K562 (cell line): ENCODE measurements around the gene ANKH. TPM values are rescaled to one million over a fixed set of nuclear protein-coding genes. Genes with fewer than 3 reads are reported as not detected.

Source experiments
- BHLHE40 ChIP-seq: IDR thresholded peaks from 2 replicates; pipeline ENCODE4 v1.6.1; 2011; ENCODE audit warnings: low read length, improper control_type of control experiment
- CXXC5 ChIP-seq: fragments of 250-450 bp; sonication (Bioruptor Pico); IDR thresholded peaks from 2 replicates; pipeline ENCODE4 v1.8.0; 2022; ENCODE audit warnings: inconsistent platforms, mild to moderate bottlenecking, moderate library complexity
- E2F3 ChIP-seq: fragments of 250-450 bp; sonication (Bioruptor Pico); IDR thresholded peaks from 2 replicates; pipeline ENCODE4 v1.4.0; 2020; ENCODE audit warnings: mild to moderate bottlenecking
- JUN ChIP-seq, 2 experiments: sonication (generic) in 1 of 2; formaldehyde crosslinking in 1 of 2; IDR thresholded peaks; 2 replicates each; pipeline versions ENCODE4 v1.6.1 to v1.8.0; 2012 to 2022; ENCODE audit warnings: borderline replicate concordance in 2 of 2, mild to moderate bottlenecking in 2 of 2, improper control_type of control experiment in 1 of 2, low read depth in 1 of 2, low read length in 1 of 2, missing genetic modification reagents in 1 of 2
- KLF13 ChIP-seq: fragments of 450-650 bp; IDR thresholded peaks from 2 replicates; pipeline ENCODE4 v1.6.1; 2016; ENCODE audit warnings: missing genetic modification characterization, low read depth, mild to moderate bottlenecking, missing compliant biosample characterization, moderate library complexity, borderline replicate concordance
- MEF2D ChIP-seq: conservative IDR thresholded peaks from 2 replicates; pipeline ENCODE4 v1.6.1; 2016; ENCODE audit warnings: low read depth, missing genetic modification characterization, missing compliant biosample characterization
- MTA3 ChIP-seq: fragments of 450-650 bp; formaldehyde crosslinking; IDR thresholded peaks from 2 replicates; pipeline ENCODE4 v1.6.1; 2017; ENCODE audit warnings: mild to moderate bottlenecking, borderline replicate concordance
- NCOR1 ChIP-seq: fragments of 450-650 bp; IDR thresholded peaks from 2 replicates; pipeline ENCODE4 v1.6.1; 2016; ENCODE audit warnings: mild to moderate bottlenecking, moderate library complexity
- POLR2AphosphoS5 ChIP-seq: IDR thresholded peaks from 2 replicates; pipeline ENCODE4 v1.6.1; 2011; ENCODE audit warnings: mild to moderate bottlenecking, low read depth, low read length, moderate library complexity; ENCODE audit not compliant: control insufficient read depth, insufficient read depth
- RNF2 ChIP-seq: sonication (generic); IDR thresholded peaks from 2 replicates; pipeline ENCODE4 v1.6.1; 2016
- TBL1XR1 ChIP-seq, 2 experiments: IDR thresholded peaks; 2 replicates each; pipeline ENCODE4 v1.6.1; 2012; ENCODE audit warnings: improper control_type of control experiment in 2 of 2, low read length in 2 of 2, mild to moderate bottlenecking in 1 of 2
- THAP7 ChIP-seq: fragments of 250-450 bp; sonication (Bioruptor Pico); IDR thresholded peaks from 2 replicates; pipeline ENCODE4 v1.5.0; 2021
- ZBTB5 ChIP-seq: fragments of 450-650 bp; IDR thresholded peaks from 2 replicates; pipeline ENCODE4 v1.6.1; 2017; ENCODE audit warnings: antibody characterized with exemption
- ZNF143 ChIP-seq: sonication (generic); formaldehyde crosslinking; IDR thresholded peaks from 2 replicates; pipeline ENCODE4 v1.9.0; 2022; ENCODE audit warnings: mild to moderate bottlenecking, missing genetic modification reagents
- ZNF407 ChIP-seq: fragments of 450-650 bp; IDR thresholded peaks from 2 replicates; pipeline ENCODE4 v1.6.1; 2016; ENCODE audit warnings: low read depth
- polyA plus RNA-seq, 8 experiments: library from polyadenylated mRNA; depleted of rRNA in 4 of 8; stranded (reverse) in 5 of 8; unstranded in 3 of 8; fragments of >200 nt; fragmentation: Nextera tagmentation in 2 of 8; fragmentation: Illumina TruSeq in 1 of 8; extraction: Ambion mirVana in 2 of 8; extraction: Trizol in 1 of 8; gene quantifications; 2 replicates each; pipeline versions ENCODE4 v1.2.1 to v1.2.3, GENCODE V29; 2011 to 2014; ENCODE audit warnings: inconsistent platforms in 1 of 8, missing spikeins in 1 of 8
- total RNA-seq, 7 experiments: library from RNA; depleted of rRNA in 6 of 7; stranded (reverse); fragments of >200 nt in 6 of 7; fragmentation: Illumina TruSeq in 2 of 7; extraction: Trizol in 2 of 7; gene quantifications; 2 replicates each; pipeline versions ENCODE4 v1.2.1 to v1.2.3, GENCODE V29; 2011 to 2021; ENCODE audit warnings: low replicate concordance in 1 of 7

Gene ANKH
- total and polyA plus RNA-seq, 9 of the 15 experiments (the other 6 are each of a cell fraction or from before 2014, with no cell fraction given): 0.79 to 12.2 (median 4.5) TPM

- peak; percentile 98 for TF ChIP-seq CXXC5 (CRISPR knock-in tag)
- 0 out of 2 replicates have a peak, but pooled peaks have one; percentile 70 for TF ChIP-seq THAP7 (CRISPR knock-in tag)
- TF ChIP-seq MEF2D: no peak
- TF ChIP-seq POLR2AphosphoS5: peak; percentile 78
- peak; percentile 88 for TF ChIP-seq E2F3 (CRISPR knock-in tag)
- no peak for TF ChIP-seq ZNF143 (CRISPR knock-in tag)
- peak; percentile 75; the same call in 1 of the 2 replicates for TF ChIP-seq MTA3
- 0 out of 2 replicates have a peak, but pooled peaks have one; percentile 18 for TF ChIP-seq JUN (IDR thresholded peaks at IDR 0.05; ENCODE audit: borderline replicate concordance, low read depth, low read length)
- no peak for TF ChIP-seq JUN (CRISPR knock-in tag; IDR thresholded peaks at IDR 0.05; ENCODE audit: borderline replicate concordance)
- no peak for TF ChIP-seq NCOR1
- peak in 1 of 2 experiments; percentile 54; a peak in 2 of 4 replicates for TF ChIP-seq TBL1XR1 (IDR thresholded peaks at IDR 0.05; ENCODE audit: low read length in 2 of 2)
- TF ChIP-seq ZNF407: no peak
- no peak for TF ChIP-seq ZBTB5
- TF ChIP-seq RNF2: peak; percentile 67; the same call in 1 of the 2 replicates
- TF ChIP-seq BHLHE40: peak; percentile 49
- TF ChIP-seq KLF13 (tag): peak; percentile 54; the same call in 1 of the 2 replicates
These were observed 207.1 kb downstream of the ANKH start, which contains the start of gene OTULIN (continued) for GRCh38 chr5:14664270-14665100.
